Activated CD4-positive, alpha-beta T cell treated with anti-CD3 and anti-CD28 coated beads, Interleukin-2, amount 10 ng/mL, durations not matched to agents 7 days and 5 days (primary cell): Measurements from ENCODE around the gene SMIM13. TPM values are rescaled to one million over a fixed set of nuclear protein-coding genes. Genes with fewer than 3 reads are reported as not detected.
"Not testable (repeated sequence)": the region's sequence is repeated elsewhere in the genome, so short reads cannot be mapped to it uniquely, and the experiment has no call there.

Source experiments
- CTCF ChIA-PET: fragments of 350-600 bp; sonication (Branson Sonifier 250); formaldehyde crosslinking; loops from one replicate; lab custom pipeline; 2021; ENCODE audit warnings: antibody characterized with exemption; lab: Charles Lee
- POLR2A ChIA-PET: fragments of 350-600 bp; sonication (Branson Sonifier 250); formaldehyde crosslinking; loops from one replicate; lab custom pipeline; 2021; ENCODE audit warnings: antibody characterized with exemption; lab: Charles Lee
- DNase-seq: peaks from one replicate; pipeline ENCODE4 v3.0.0-alpha.2; 2020
- H3K27ac Mint-ChIP-seq: one replicate; pipeline ENCODE4 v1.8.0; 2021; ENCODE audit warnings: mild to moderate bottlenecking, moderate library complexity, mixed read lengths
- H3K27me3 Mint-ChIP-seq: one replicate; pipeline ENCODE4 v1.8.0; 2021; ENCODE audit warnings: mixed read lengths
- H3K36me3 Mint-ChIP-seq: one replicate; pipeline ENCODE4 v1.8.0; 2021; ENCODE audit warnings: low read depth, mixed read lengths
- H3K4me1 Mint-ChIP-seq: one replicate; pipeline ENCODE4 v1.8.0; 2021; ENCODE audit warnings: mixed read lengths
- H3K4me3 Mint-ChIP-seq: one replicate; pipeline ENCODE4 v1.8.0; 2021; ENCODE audit warnings: mild to moderate bottlenecking, moderate library complexity, mixed read lengths
- H3K9me3 Mint-ChIP-seq: one replicate; pipeline ENCODE4 v1.8.0; 2021; ENCODE audit warnings: mixed read lengths
- total RNA-seq, 2 experiments: library from RNA; stranded (reverse); gene quantifications; one replicate each; pipeline ENCODE4 v1.2.3, GENCODE V29; 2021

SMIM13 gene
- total RNA-seq, 2 experiments from 2014 or later: 7.9 to 9.2 TPM

GRCh38 chr6:11065436-11066202, 28.0 kb upstream of the SMIM13 start:
- Mint-ChIP-seq H3K4me1 (no peaks in the 10 kb centered on the region), H3K4me3 (no peak overlapping the region), H3K36me3 (no peaks in the 10 kb centered on the region), H3K27me3 (peaks cover 9% of the 10 kb centered on the region), H3K9me3 (no peaks in the 10 kb centered on the region), H3K27ac (no peak overlapping the region)
- CTCF ChIA-PET: interaction anchor here (1.1 to 1.6 kb wide), 3 partner anchors 10 to 21 kb away, joined by 3 to 6 read pairs (median 5); no protein-coding TSS in a partner anchor
- POLR2A ChIA-PET: interaction anchor here (1.0 kb wide), 1 partner anchor 12 kb away, joined by 3 read pairs; no protein-coding TSS in a partner anchor
- DNase-seq: no peak

GRCh38 chr6:11066505-11067347, 26.9 kb upstream of the SMIM13 start:
- ChIA-PET POLR2A (no interaction called here), CTCF (interaction anchor here (0.6 kb wide), 1 partner anchor 1517 kb away, joined by 3 read pairs; no protein-coding TSS in a partner anchor)
- H3K4me1 Mint-ChIP-seq: no peaks in the 10 kb centered on the region
- DNase-seq: no peak
- H3K27me3 Mint-ChIP-seq: peaks cover 6% of the 10 kb centered on the region
- no peaks in the 10 kb centered on the region for H3K36me3 Mint-ChIP-seq
- H3K27ac Mint-ChIP-seq: no peak overlapping the region
- no peak overlapping the region for H3K4me3 Mint-ChIP-seq
- H3K9me3 Mint-ChIP-seq: no peaks in the 10 kb centered on the region

GRCh38 chr6:11067348-11067747, 26.3 kb upstream of the SMIM13 start:
- H3K9me3 Mint-ChIP-seq: no peaks in the 10 kb centered on the region
- H3K36me3 Mint-ChIP-seq: no peaks in the 10 kb centered on the region
- no peak overlapping the region for H3K4me3 Mint-ChIP-seq
- no peaks in the 10 kb centered on the region for H3K4me1 Mint-ChIP-seq
- H3K27me3 Mint-ChIP-seq: peaks cover 6% of the 10 kb centered on the region
- DNase-seq: no peak
- POLR2A ChIA-PET: no interaction called here
- CTCF ChIA-PET: interaction anchor here (0.6 kb wide), 1 partner anchor 1516 kb away, joined by 3 read pairs; no protein-coding TSS in a partner anchor
- no peak overlapping the region for H3K27ac Mint-ChIP-seq

GRCh38 chr6:11069760-11070159, 23.9 kb upstream of the SMIM13 start:
- H3K36me3 Mint-ChIP-seq: no peaks in the 10 kb centered on the region
- no peaks in the 10 kb centered on the region for H3K4me1 Mint-ChIP-seq
- no peak for DNase-seq
- ChIA-PET POLR2A (no interaction called here), CTCF (no interaction called here)
- no peaks in the 10 kb centered on the region for H3K9me3 Mint-ChIP-seq
- H3K4me3 Mint-ChIP-seq: no peak overlapping the region
- no peak overlapping the region for H3K27ac Mint-ChIP-seq
- no peaks in the 10 kb centered on the region for H3K27me3 Mint-ChIP-seq

- DNase-seq: no peak
- Mint-ChIP-seq H3K4me1 (no peaks in the 10 kb centered on the region), H3K27me3 (no peaks in the 10 kb centered on the region), H3K4me3 (no peak overlapping the region), H3K9me3 (no peaks in the 10 kb centered on the region), H3K36me3 (no peaks in the 10 kb centered on the region), H3K27ac (no peak overlapping the region)
- POLR2A ChIA-PET: no interaction called here
- CTCF ChIA-PET: no interaction called here
Measured at GRCh38 chr6:11072101-11072500, 21.5 kb upstream of the SMIM13 start.

- CTCF ChIA-PET: no interaction called here
- Mint-ChIP-seq H3K4me3 (no peak overlapping the region), H3K4me1 (no peaks in the 10 kb centered on the region), H3K27me3 (peaks cover 3% of the 10 kb centered on the region), H3K27ac (no peak overlapping the region), H3K9me3 (no peaks in the 10 kb centered on the region), H3K36me3 (no peaks in the 10 kb centered on the region)
- POLR2A ChIA-PET: no interaction called here
- DNase-seq: no peak
Measured at GRCh38 chr6:11076540-11076939, 17.1 kb upstream of the SMIM13 start.

GRCh38 chr6:11078266-11078665, 15.4 kb upstream of the SMIM13 start:
- Mint-ChIP-seq H3K36me3 (no peaks in the 10 kb centered on the region), H3K9me3 (no peaks in the 10 kb centered on the region), H3K4me1 (no peaks in the 10 kb centered on the region), H3K27me3 (peaks cover 3% of the 10 kb centered on the region), H3K27ac (no peak overlapping the region), H3K4me3 (no peak overlapping the region)
- ChIA-PET POLR2A (no interaction called here), CTCF (no interaction called here)
- no peak for DNase-seq

GRCh38 chr6:11080296-11080695, 13.3 kb upstream of the SMIM13 start:
- DNase-seq: no peak
- no peak overlapping the region for H3K27ac Mint-ChIP-seq
- ChIA-PET CTCF (no interaction called here), POLR2A (no interaction called here)
- no peaks in the 10 kb centered on the region for H3K9me3 Mint-ChIP-seq
- no peaks in the 10 kb centered on the region for H3K36me3 Mint-ChIP-seq
- H3K4me3 Mint-ChIP-seq: no peak overlapping the region
- peaks cover 3% of the 10 kb centered on the region for H3K27me3 Mint-ChIP-seq
- no peaks in the 10 kb centered on the region for H3K4me1 Mint-ChIP-seq

GRCh38 chr6:11083491-11083890, 10.1 kb upstream of the SMIM13 start:
- ChIA-PET CTCF (interaction anchor here (0.6 kb wide), 1 partner anchor 605 kb away, joined by 5 read pairs; no protein-coding TSS in a partner anchor), POLR2A (no interaction called here)
- H3K27ac Mint-ChIP-seq: no peak overlapping the region
- no peak for DNase-seq
- H3K9me3 Mint-ChIP-seq: no peaks in the 10 kb centered on the region
- H3K4me1 Mint-ChIP-seq: no peaks in the 10 kb centered on the region
- no peaks in the 10 kb centered on the region for H3K36me3 Mint-ChIP-seq
- no peak overlapping the region for H3K4me3 Mint-ChIP-seq
- peaks cover 3% of the 10 kb centered on the region for H3K27me3 Mint-ChIP-seq

- no peak overlapping the region for H3K4me3 Mint-ChIP-seq
- H3K4me1 Mint-ChIP-seq: no peaks in the 10 kb centered on the region
- peaks cover 3% of the 10 kb centered on the region for H3K27me3 Mint-ChIP-seq
- no peak for DNase-seq
- H3K9me3 Mint-ChIP-seq: no peaks in the 10 kb centered on the region
- H3K27ac Mint-ChIP-seq: no peak overlapping the region
- no peaks in the 10 kb centered on the region for H3K36me3 Mint-ChIP-seq
- CTCF ChIA-PET: interaction anchor here (0.9 to 1.1 kb wide), 2 partner anchors 9 to 14 kb away, joined by 3 to 5 read pairs; partner anchors contain the start of gene SMIM13
- POLR2A ChIA-PET: no interaction called here
Measured at GRCh38 chr6:11083956-11084355, 9.7 kb upstream of the SMIM13 start.

GRCh38 chr6:11085758-11086435, 7.7 kb upstream of the SMIM13 start:
- POLR2A ChIA-PET: no interaction called here
- Mint-ChIP-seq H3K27ac (no peak overlapping the region), H3K9me3 (no peaks in the 10 kb centered on the region), H3K27me3 (no peaks in the 10 kb centered on the region), H3K4me1 (no peaks in the 10 kb centered on the region), H3K4me3 (no peak overlapping the region), H3K36me3 (no peaks in the 10 kb centered on the region)
- DNase-seq: no peak
- CTCF ChIA-PET: interaction anchor here (1.1 kb wide), 1 partner anchor 21 kb away, joined by 3 read pairs; no protein-coding TSS in a partner anchor

GRCh38 chr6:11087141-11087812, 6.4 kb upstream of the SMIM13 start:
- DNase-seq, H3K36me3 Mint-ChIP-seq, H3K27me3 Mint-ChIP-seq, H3K9me3 Mint-ChIP-seq, H3K4me1 Mint-ChIP-seq, H3K4me3 Mint-ChIP-seq, H3K27ac Mint-ChIP-seq, POLR2A ChIA-PET: not testable (repeated sequence)
- CTCF ChIA-PET: interaction anchor here (1.1 kb wide), 1 partner anchor 22 kb away, joined by 3 read pairs; no protein-coding TSS in a partner anchor
